C4-2B (cell line): ENCODE results near the gene SEMA6A.

Experiments
- H3K27ac ChIP-seq: fragments of 450-650 bp; 2 replicates; pipeline ENCODE4 v1.5.1; 2017
- CTCF ChIP-seq: fragments of 450-650 bp; conservative IDR thresholded peaks from 2 replicates; pipeline ENCODE4 v1.5.1; 2017; ENCODE audit warnings: mild to moderate bottlenecking
- ZFX ChIP-seq: fragments of 450-650 bp; IDR thresholded peaks from 2 replicates; pipeline ENCODE4 v1.6.1; 2017

SEMA6A gene

DNA sequence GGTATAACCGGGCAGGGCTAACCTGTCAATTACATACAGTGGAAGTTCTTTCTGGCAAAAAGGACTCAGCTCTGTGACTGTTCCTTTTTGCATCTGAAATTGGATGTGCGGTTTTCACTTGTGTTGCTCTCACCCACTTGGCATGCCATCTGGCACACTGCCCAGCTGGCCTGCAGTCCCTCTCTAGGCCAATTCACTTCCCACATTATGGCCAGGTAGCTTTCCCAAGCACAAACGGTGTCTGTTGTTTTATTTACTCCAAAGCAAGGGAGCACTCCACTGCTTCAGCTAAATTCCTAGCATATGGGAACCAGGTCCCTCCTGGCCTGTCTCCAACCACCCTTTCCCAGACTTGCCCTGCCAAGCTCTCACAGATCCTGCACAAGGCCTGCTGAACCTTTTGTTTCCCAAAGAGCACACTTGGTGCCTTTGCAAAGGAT is 132.5 kb downstream of the SEMA6A start:
- H3K27ac ChIP-seq = no peak overlapping the region
- TF ChIP-seq ZFX (no peak), CTCF (no peak)

GRCh38 chr5:116441223-116441622 is 133.4 kb downstream of the SEMA6A start:
- no peak for TF ChIP-seq CTCF
- no peak for TF ChIP-seq ZFX
- H3K27ac ChIP-seq = no peak overlapping the region

DNA sequence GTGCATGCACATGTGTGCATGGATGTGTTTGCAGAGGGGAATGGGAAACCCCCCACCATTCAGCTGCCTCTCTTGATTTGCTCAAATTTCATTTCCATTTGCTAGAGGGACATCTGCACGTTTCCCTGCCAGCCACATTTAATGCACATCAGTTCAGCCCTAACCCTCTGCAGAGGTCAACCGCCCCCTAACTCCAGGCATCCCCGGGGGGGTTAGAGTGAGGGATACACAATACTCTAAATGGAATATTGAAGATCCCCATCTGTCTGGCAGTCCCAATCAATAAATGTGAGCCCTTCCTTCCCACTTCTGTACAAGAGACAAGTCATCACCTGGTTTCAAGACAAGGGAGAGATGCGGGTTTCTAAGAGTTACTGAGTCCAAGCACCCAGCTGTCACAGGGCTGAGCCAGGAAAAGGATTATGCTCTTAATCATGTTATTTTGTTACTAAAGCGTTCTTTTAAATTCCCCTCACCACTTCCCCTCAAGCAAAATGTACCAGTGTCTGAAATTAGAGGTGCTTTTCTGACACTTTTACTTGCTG is 134.1 kb downstream of the SEMA6A start:
- no peak overlapping the region for H3K27ac ChIP-seq
- TF ChIP-seq CTCF (no peak), ZFX (no peak)

DNA sequence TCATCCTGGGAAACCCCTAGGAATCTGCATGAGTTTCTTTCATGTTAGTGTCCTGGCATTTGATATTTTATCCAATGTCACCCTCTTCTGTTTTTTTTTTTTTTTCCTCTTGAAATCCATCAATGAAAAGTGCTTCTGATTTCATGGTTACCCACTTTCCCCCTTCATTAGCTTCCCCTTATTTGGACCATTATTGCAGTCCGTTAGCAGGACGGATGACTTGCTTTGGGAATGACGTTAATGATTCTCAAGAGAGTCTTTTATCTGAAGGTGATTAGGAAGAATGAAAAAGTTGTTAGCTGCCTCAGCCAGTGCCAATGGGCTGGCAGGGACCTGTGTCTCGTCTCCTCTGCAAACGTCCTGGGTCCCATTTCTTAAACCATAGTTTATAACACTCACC is 134.7 kb downstream of the SEMA6A start:
- TF ChIP-seq ZFX (no peak), CTCF (no peak)
- no peak overlapping the region for H3K27ac ChIP-seq

GRCh38 chr5:116438979-116439554 is 135.6 kb downstream of the SEMA6A start:
- TF ChIP-seq CTCF (no peak), ZFX (no peak)
- H3K27ac ChIP-seq = no peak overlapping the region

DNA sequence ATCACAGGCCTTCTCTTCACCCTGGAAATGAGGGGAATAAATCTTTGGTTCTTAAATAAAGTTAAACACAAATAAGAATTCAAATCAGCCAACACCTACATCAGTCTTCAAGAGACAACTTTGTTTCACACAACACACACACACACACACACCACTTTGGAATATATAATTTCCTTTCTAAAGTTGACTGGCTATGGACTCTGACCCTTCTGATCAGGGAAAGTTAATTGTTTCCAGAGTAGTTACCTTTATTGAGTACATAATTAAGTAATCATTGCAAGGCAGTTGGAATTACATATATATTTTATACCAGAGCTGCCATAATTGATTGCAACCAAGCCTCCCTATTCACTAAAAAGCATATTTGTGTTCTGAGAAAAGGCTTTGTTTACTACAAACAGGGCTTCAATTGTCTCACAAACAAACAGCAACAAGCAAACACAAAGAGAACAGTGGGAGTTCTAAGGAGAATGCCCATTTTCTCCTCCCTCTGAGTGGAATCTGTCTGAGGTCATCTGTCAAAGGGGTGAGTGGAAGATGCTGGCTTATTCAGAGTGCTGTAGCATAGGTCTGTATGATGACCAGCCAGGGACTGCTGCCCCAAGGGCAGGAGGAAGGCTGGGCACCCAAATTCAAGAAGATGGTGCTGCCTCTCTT is 136.6 kb downstream of the SEMA6A start:
- TF ChIP-seq CTCF (no peak), ZFX (no peak)
- no peak overlapping the region for H3K27ac ChIP-seq

- no peak overlapping the region for H3K27ac ChIP-seq
- no peak for TF ChIP-seq CTCF
- no peak for TF ChIP-seq ZFX
These were observed 137.3 kb downstream of the SEMA6A start for GRCh38 chr5:116437351-116437705.
